ENCODE data around the gene R3HDM2. TPM values are rescaled to one million over a fixed set of nuclear protein-coding genes. Genes with fewer than 3 reads are reported as not detected.

R3HDM2 gene
- total RNA-seq, 4 donors from 2014 or later: 30.3 to 41.5 (median 35.1) TPM

- intact Hi-C loops (cut with DNase I): loop anchor here (2.0 kb wide), 1 partner anchor 88 kb away; no protein-coding TSS in a partner anchor
- no peak for DNase-seq (ENCODE audit: extremely low spot score)
- Histone ChIP-seq H3K27ac (replicated peaks in 1 of 4) (peak overlapping the region in 2 of 4 donors; percentile 73 to 83), H3K27me3 (peaks cover 0 to 17% (median 4%) of the 10 kb centered on the region in 4 donors), H3K4me3 (peak overlapping the region; percentile 64 to 79 (median 66)), H3K9me3 (no peaks in the 10 kb centered on the region), H3K36me3 (no peaks in the 10 kb centered on the region), H3K4me1 (peaks cover 23 to 44% (median 40%) of the 10 kb centered on the region in 4 donors)
- no peak for TF ChIP-seq POLR2AphosphoS5 (IDR thresholded peaks at IDR 0.05)
- no peak for TF ChIP-seq CTCF (IDR thresholded peaks at IDR 0.05)
- no peak for TF ChIP-seq POLR2A (IDR thresholded peaks at IDR 0.05; ENCODE audit: low read depth)
- 5% methylated on average over 5 of the region's 6 CpGs for WGBS
Observed at GRCh38 chr12:57460468-57460784, 29.6 kb upstream of the R3HDM2 start.

GRCh38 chr12:57459750-57460467, 29.1 kb upstream of the R3HDM2 start, which contains the start of gene GLI1:
GLI1 (plus strand) TSS chr12:57459785; CDS start chr12:57463692, 3,907 bp downstream.
- TF ChIP-seq CTCF (IDR thresholded peaks at IDR 0.05): no peak
- TF ChIP-seq POLR2A (IDR thresholded peaks at IDR 0.05; ENCODE audit: low read depth): no peak
- TF ChIP-seq POLR2AphosphoS5 (IDR thresholded peaks at IDR 0.05): no peak
- no peak for TF ChIP-seq EP300 (IDR thresholded peaks at IDR 0.05)
- under 1% methylated on average over 23 of the region's 36 CpGs for whole genome bisulfite sequencing

GRCh38 chr12:57459055-57459749, 28.4 kb upstream of the R3HDM2 start:
- WGBS: 1% methylated on average over 14 of the region's 24 CpGs
- peak overlapping the region; percentile 64 to 79 (median 66) for H3K4me3 ChIP-seq
- H3K4me1 ChIP-seq: peaks cover 23 to 44% (median 40%) of the 10 kb centered on the region in 4 donors
- no peaks in the 10 kb centered on the region for H3K9me3 ChIP-seq
- peaks cover 0 to 28% (median 4%) of the 10 kb centered on the region in 4 donors for H3K27me3 ChIP-seq
- no peaks in the 10 kb centered on the region for H3K36me3 ChIP-seq
- intact Hi-C loops (cut with DNase I): no loop called here
- DNase-seq (ENCODE audit: extremely low spot score): peak; percentile 97
- H3K27ac ChIP-seq (replicated peaks in 1 of 4): peak overlapping the region; percentile 73 to 87 (median 82)
- TF ChIP-seq EP300 (IDR thresholded peaks at IDR 0.05) (no peak), POLR2AphosphoS5 (IDR thresholded peaks at IDR 0.05) (peak; percentile 2 to 70), POLR2A (IDR thresholded peaks at IDR 0.05; ENCODE audit: low read depth) (peak; percentile 48), CTCF (IDR thresholded peaks at IDR 0.05) (peak; percentile 95 to 99 (median 96))

More at GRCh38 chr12:57459750-57460467, 29.1 kb upstream of the R3HDM2 start, which contains the start of gene GLI1:
- Histone ChIP-seq H3K4me1 (peaks cover 23 to 44% (median 40%) of the 10 kb centered on the region in 4 donors), H3K36me3 (no peaks in the 10 kb centered on the region), H3K4me3 (peak within 1 kb of the TSS; percentile 64 to 79 (median 66)), H3K27me3 (peaks cover 0 to 22% (median 4%) of the 10 kb centered on the region in 4 donors), H3K9me3 (no peaks in the 10 kb centered on the region), H3K27ac (replicated peaks in 1 of 4) (peak within 1 kb of the TSS; percentile 73 to 87 (median 82))
- no peak for DNase-seq (ENCODE audit: extremely low spot score)
- intact Hi-C loops (cut with DNase I): loop anchor here (2.0 kb wide), 1 partner anchor 89 kb away; no protein-coding TSS in a partner anchor

- peak overlapping the region; percentile 73 to 87 (median 82) for H3K27ac ChIP-seq (replicated peaks in 1 of 4)
- H3K4me3 ChIP-seq: peak overlapping the region; percentile 64 to 79 (median 66)
- intact Hi-C loops (cut with DNase I): no loop called here
- no peaks in the 10 kb centered on the region for H3K36me3 ChIP-seq
- peaks cover 0 to 28% (median 4%) of the 10 kb centered on the region in 4 donors for H3K27me3 ChIP-seq
- DNase-seq (ENCODE audit: extremely low spot score): no peak
- TF ChIP-seq POLR2AphosphoS5 (IDR thresholded peaks at IDR 0.05): no peak
- TF ChIP-seq EP300 (IDR thresholded peaks at IDR 0.05): no peak
- TF ChIP-seq POLR2A (IDR thresholded peaks at IDR 0.05; ENCODE audit: low read depth): no peak
- TF ChIP-seq CTCF (IDR thresholded peaks at IDR 0.05): no peak
- WGBS: 25% methylated on average over 3 of the region's 3 CpGs
- no peaks in the 10 kb centered on the region for H3K9me3 ChIP-seq
- peaks cover 23 to 44% (median 40%) of the 10 kb centered on the region in 4 donors for H3K4me1 ChIP-seq
Observed at GRCh38 chr12:57458665-57459054, 27.8 kb upstream of the R3HDM2 start.

All from esophagus muscularis mucosa (tissue), 4 donors.